HG02571 (cell line): ENCODE measurements around the gene PSMB9.
A peak's percentile ranks its signal among the peaks of the same experiment; 100 is the strongest.

Experiments
- ATAC-seq: cut with Tn5 transposase; IDR thresholded peaks from one replicate; pipeline ENCODE4 v1.9.1; 2021; ENCODE audit warnings: mild to moderate bottlenecking, moderate library complexity; ENCODE audit not compliant: unreplicated experiment

The PSMB9 gene

DNA sequence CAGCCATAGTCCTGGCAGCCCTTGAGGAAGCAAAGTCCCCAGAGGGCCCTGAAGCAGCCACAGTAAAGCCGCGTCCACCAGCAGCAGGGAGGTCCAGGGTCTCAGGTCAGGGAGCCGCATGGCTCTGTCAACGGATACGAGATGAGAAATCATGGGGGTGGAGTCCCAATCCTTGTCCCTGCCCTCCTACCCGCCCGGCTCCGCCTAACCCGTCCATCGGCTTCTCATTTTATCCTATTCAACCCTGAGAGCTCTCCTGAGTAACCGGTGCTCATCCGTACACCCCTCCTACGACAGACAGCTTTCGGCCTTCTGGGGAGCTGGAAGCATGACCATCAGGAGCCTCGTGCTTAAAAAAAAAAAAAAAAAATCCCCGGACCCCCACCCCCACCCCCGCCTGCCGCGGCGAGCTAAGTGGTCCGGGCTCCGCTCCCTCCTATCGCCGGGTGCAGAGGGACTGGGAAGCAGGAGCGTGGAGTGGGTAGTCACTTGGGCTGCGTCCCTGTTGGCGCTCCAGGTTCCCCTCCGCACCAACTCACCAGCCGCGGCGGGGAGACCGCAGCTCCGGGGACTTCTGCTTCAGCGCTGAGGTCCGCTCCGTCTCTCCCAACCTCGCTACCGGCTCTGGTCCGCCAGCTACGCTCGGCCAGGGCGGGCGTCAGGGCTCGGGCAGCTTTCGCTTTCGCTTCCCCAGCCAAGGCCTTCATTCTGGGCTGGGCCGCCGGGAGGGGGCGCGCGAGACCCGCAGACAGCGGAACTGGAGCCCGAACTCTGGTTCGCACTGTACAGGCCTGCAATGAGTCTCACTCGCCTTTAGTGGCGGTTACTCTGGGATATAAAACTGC, 15.7 kb upstream of the PSMB9 start, which contains the start of gene TAP2:
Gene TAP2, minus strand, starts transcription at position 626 of the 845 bp plus-strand sequence. Its CDS starts 506 bp downstream, at position 120.
- peak; percentile 65 for ATAC-seq

DNA sequence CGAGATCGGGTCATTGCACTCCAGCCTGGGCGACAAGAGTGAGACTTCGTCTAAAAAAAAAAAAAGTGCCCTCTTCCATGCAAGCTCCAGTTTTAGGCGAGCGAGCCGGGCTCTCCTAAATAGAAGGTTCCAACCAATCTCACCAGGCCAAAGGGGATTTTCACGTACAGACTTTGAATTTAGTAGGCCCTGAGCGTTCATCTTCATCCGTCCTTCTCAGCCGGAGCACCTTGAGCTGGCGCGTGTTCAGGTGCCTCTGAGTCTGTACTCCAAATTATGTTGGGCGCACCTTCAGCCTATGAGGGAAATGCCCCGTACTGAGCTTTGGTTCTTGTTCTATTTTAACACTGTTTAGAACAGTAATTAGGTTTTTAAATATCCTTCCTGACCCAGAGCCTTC, 14.6 kb upstream of the PSMB9 start:
- ATAC-seq: no peak

DNA sequence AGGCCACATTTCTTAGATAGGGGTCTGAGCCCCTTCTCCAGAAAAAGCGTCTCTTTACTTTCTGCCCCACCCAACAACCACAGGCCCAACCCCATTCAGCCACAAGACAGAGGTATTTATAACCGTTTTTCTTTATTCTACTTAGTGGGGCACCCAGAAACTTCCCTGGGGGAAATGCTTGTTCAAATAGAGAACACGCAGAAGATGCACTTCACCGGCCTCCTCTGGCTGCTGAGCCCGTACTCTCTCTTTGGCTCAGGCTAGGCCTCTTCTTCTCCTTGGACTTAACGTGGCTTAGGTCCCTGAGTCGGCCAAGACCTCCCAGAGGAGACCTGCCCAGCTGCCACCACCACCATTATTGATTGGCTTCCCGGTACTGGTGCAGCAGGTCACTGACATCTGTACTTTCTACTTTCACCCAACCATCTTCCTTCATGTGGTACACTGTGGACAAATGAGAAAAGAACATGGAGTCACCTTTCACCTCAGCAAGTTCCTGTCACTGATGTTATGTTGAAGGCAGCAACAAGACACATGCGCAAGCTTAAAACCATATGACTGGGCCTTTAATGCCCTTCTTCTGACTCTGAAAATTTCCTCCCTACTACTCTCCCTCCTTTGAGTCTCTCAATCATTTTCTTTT, 13.3 kb upstream of the PSMB9 start:
- no peak for ATAC-seq

DNA sequence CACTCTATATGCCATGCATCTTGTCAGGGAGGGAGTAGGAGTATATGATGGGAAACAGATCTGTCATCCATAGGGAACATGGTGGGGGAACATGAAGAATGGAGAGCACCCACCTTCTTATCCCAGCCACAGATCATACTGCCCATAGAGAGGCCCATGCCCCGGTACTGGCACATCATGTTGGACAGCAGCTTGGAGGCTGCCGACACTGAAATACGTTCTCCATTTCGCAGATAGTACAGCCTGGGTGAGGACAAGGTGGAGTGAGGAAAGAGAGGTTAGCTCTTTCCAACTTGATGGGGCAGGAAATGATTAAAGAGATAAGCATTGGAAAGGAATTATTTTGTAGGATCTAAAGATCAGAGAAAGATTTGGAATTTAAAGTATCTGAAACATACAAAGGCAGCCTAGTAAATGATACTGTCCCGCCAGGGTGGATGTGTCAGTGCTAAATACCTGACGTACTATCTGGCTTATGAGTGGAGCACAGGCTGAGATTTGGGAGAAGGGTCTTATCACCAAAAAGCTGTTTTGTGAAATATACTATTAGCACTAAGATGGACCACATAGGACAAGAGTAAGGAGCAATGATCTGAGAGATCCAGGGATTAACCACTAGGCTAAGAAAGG, 11.9 kb upstream of the PSMB9 start:
- no peak for ATAC-seq

- no peak for ATAC-seq
Measured at GRCh38 chr6:32842690-32843089, 11.3 kb upstream of the PSMB9 start.

GRCh38 chr6:32843331-32843978, 10.5 kb upstream of the PSMB9 start:
- ATAC-seq: no peak

GRCh38 chr6:32843979-32844838, 9.8 kb upstream of the PSMB9 start, which contains the start of gene PSMB8:
PSMB8 (minus strand) TSS chr6:32844047; CDS start chr6:32843996, 51 bp downstream.
- ATAC-seq: peak; percentile 77

DNA sequence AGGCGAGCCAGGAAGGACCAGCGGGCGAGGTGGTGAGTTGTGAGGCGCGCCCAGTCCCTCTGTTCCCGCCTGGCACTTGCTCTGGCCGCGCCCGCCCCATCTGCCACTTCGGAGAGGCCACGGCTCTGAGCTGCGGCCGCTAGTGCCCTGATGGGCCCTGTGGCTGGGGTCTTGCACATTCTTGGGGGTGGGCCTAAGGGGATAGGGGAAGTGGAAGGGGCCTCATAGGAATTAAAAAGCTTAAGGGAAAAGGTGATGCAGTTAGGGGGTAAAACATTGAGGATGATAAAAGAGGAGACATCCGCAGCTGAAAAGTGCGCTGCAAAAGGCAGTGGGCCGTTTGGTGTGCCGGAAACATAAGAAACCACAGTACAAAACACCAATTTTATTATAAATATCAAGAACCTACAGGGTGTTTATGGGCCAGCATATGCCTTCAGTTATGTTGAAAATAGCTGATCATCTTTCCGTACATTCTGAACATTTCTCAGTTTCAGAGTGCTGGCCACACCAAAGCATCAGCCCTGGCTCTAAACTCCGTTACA, 9.1 kb upstream of the PSMB9 start:
- no peak for ATAC-seq

DNA sequence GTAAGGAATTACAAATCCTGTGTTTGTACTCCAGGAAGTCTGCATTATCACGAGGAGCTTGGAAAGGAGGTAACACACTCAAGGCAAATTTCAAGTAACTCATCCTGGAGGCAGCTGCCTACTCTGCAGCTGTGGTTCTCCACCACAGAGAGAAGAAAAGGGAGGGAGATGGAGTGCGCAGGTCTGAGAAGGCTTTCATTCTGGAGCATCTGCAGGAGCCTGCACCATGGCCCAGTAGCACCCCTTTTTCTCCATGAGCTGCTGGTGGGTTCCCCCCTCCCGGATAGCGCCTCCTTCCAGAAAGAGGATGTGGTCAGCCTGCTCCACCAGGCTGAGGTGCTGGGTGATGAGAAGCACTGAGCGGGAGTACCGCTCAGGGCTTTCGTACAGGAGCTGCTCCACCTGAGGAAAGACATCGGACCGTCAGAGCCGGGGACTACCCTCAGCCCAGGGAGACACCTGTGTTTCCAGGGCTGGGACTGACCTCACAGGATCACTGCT, 8.6 kb upstream of the PSMB9 start:
- no peak for ATAC-seq

GRCh38 chr6:32847004-32847403, 7.0 kb upstream of the PSMB9 start:
- no peak for ATAC-seq

DNA sequence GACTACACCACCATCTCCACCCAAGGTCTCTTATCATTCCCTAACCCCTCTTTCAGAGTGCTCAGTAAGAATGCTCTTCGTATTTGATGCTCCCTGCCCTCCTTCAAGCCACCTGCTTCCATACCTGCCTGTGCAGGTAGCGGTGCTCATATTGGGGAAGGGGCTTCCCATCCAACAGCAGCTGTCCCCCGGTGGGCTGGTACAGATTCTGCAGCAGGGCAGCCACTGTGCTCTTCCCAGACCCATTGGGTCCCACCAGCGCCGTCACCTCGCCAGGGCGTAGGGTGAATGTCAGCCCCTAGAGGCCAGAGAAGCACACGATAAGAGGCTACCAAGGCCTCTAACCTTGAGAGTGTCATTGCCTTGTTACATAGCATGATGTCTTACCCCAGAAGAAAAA, 6.2 kb upstream of the PSMB9 start:
- no peak for ATAC-seq

DNA sequence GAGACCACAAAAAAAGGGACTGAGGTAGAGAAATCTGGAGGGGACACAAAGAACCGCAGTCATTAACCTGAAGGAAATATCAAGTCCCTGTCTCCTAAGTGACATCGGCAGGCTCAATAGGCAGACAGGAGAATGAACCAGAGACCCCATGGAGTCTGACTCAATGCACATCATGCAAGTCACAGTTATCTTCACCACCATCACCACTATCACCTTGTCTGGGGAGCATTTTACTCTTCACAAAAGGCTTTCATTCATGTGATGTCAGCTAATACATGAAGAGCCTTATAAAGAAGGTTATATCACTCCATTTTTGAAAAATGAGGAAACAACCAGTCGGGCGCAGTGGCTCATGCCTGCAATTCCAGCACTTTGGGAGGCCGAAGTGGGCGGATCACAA, 4.9 kb upstream of the PSMB9 start:
- ATAC-seq: no peak

DNA sequence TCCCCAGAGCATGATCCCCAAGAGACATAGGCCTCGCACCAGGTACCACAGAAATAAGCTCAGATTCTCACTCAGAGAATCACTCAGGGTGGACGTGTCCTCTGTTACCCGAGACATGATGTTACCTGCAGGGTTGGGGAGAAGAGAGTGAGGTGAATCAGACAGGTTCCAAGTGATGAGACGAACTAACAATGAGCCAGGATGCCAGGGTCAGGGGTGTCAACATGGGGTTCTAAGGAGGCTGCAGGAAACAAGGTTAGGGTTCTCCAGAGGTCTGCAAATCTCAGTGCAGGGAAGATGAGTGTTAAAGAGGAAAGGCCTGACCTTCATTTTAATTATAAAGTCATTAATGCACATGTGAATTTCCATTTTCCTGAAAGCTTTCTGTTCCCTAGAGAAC, 3.0 kb upstream of the PSMB9 start:
- no peak for ATAC-seq

DNA sequence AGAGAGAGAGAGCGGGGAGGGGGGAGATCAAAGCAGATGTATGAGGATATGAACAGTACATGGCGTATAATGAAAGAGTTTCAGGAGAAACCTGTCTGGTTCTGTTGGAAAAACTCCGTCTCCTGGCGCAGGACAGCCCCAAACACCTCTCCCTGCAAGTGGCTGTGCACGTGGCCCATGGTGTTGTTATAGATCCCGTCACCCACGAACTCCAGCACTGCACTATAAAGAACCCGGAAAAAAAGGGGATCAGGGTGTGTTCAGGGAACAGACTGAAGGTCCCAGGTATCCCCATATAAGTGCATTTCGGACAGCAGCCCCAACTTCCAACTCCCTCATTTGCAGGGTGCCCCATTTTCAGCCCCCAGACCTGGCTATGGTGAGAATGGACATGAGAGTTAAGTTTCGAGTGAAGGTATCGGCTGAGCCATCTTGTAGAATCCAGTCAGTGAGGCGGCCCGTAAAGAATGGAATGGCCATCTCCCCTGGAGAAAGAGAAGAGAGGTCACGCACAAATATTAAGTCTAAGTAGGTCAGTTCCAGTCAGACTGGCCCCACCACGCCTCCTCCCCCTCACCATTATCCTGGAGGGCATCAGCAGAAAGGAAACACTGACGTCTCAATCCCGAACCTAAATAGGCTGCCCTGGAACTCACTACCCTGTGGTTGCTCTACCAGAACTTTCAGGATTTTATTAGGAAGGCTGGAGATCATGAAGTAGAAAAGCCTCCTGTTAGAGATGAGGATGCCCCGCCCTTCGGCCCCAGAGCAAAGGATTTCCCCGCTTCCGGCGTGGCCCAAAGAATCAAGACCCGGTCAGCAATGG, 1.8 kb upstream of the PSMB9 start:
- no peak for ATAC-seq

DNA sequence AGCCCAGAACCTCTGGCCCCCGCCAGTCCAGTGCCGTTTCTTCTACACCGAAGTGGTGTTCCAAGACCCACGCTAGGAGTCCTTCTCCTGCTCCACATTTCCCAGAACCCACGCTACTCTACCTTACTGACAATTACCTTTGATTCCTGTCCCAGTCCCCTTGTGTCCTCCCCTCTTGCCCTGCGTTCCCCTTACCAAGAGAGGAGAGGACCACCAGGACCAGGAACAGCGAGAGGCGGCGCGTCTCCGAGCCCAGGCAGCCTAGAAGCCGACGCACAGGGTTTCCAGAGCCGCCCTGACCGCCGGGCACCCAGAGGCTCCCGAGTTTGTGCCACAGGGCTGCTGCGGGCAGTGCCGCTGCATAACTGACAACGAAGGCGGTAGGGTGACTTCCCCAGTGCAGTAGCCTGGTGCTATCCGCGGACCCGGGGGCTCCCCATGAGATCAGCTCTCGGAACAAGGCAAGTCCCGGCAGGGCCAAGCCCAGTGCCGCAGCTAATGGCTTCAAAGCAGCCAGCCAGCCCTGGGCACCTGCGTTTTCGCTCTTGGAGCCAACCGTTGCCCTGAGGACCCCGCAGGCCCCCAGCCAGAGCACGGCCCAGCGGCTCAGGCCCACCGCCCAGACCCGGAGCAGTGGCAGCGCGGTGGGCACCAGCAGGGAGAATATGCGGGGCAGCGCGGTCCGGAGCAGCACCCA, 1.0 kb upstream of the PSMB9 start:
- peak; percentile 23 for ATAC-seq

- ATAC-seq: peak; percentile 13
Measured at GRCh38 chr6:32854376-32855178, 585 bp downstream of the PSMB9 start.

DNA sequence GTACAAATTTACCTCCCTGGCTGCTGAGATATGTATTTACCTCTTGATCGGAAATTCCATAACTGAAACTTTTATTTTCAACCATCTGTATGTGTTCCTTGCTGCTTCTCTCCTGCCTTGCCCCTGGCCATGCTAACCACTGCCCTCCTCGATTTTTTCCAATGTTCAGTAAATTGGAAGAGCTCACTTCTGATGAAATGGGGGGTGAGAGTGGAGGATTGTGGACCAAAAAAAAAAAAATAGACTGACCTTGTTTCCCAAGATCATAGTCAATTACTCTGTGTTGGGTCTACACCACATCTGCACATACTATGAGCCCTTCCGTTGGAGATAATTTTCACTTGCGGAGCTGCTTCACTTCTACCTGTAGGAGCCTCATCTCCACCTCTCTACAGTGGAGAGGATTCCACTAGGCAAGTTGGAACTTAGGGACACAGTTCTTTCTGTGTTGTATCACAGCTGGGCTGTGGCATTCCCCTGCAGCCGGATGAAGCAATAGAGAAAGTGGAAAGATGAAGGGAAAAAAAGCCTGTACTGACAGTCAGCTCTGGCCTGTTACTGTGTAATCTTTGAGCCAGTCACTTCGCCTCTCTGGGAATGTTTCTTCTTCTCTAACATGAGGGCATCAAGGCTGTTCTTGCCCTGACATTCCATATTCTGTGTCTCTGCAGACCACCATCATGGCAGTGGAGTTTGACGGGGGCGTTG, 1.6 kb downstream of the PSMB9 start:
- no peak for ATAC-seq
